NCI-H524 treated with DMSO at 0.1 percent for 48 hours (cell line): Measurements from ENCODE around the gene HDAC9.

ENCODE experiments used
- DNase-seq: peaks from one replicate; lab custom pipeline; 2025; lab: John Stamatoyannopoulos, UW

HDAC9 gene

GRCh38 chr7:18558503-18558902 is 63.0 kb downstream of the HDAC9 start:
- no peak for DNase-seq

- DNase-seq: no peak
Observed at GRCh38 chr7:18558910-18559309, 63.4 kb downstream of the HDAC9 start.

GRCh38 chr7:18559756-18560155 is 64.2 kb downstream of the HDAC9 start:
- no peak for DNase-seq

- no peak for DNase-seq
Observed at GRCh38 chr7:18564779-18565178, 69.2 kb downstream of the HDAC9 start.

GRCh38 chr7:18565337-18565736 is 69.8 kb downstream of the HDAC9 start:
- DNase-seq: no peak

GRCh38 chr7:18566205-18566604 is 70.7 kb downstream of the HDAC9 start:
- DNase-seq: no peak

- no peak for DNase-seq
Observed at GRCh38 chr7:18566829-18567228, 71.3 kb downstream of the HDAC9 start.

GRCh38 chr7:18570441-18570840 is 74.9 kb downstream of the HDAC9 start:
- no peak for DNase-seq

- DNase-seq: no peak
Observed at GRCh38 chr7:18570890-18571478, 75.4 kb downstream of the HDAC9 start.

GRCh38 chr7:18572154-18572553 is 76.6 kb downstream of the HDAC9 start:
- DNase-seq: no peak

- no peak for DNase-seq
Observed at GRCh38 chr7:18572885-18573284, 77.3 kb downstream of the HDAC9 start.

GRCh38 chr7:18573410-18574234 is 78.1 kb downstream of the HDAC9 start:
- DNase-seq: no peak

GRCh38 chr7:18574235-18574540 is 78.6 kb downstream of the HDAC9 start:
- DNase-seq: no peak

- DNase-seq: no peak
Observed at GRCh38 chr7:18574676-18575075, 79.1 kb downstream of the HDAC9 start.

GRCh38 chr7:18575622-18576572 is 80.3 kb downstream of the HDAC9 start:
- no peak for DNase-seq

GRCh38 chr7:18577096-18577771 is 81.7 kb downstream of the HDAC9 start:
- DNase-seq: no peak

GRCh38 chr7:18579698-18580097 is 84.1 kb downstream of the HDAC9 start:
- DNase-seq: no peak

GRCh38 chr7:18580950-18581349 is 85.4 kb downstream of the HDAC9 start:
- no peak for DNase-seq

- no peak for DNase-seq
Observed at GRCh38 chr7:18583305-18583704, 87.8 kb downstream of the HDAC9 start.

- no peak for DNase-seq
Observed at GRCh38 chr7:18590241-18590640, 94.7 kb downstream of the HDAC9 start.

GRCh38 chr7:18590744-18591340 is 95.3 kb downstream of the HDAC9 start:
- no peak for DNase-seq
